GM18861 (cell line): Measurements from ENCODE around the gene FDPS.
A peak's percentile ranks its signal among the peaks of the same experiment; 100 is the strongest.
"Not testable (repeated sequence)": the region's sequence is repeated elsewhere in the genome, so short reads cannot be mapped to it uniquely, and the experiment has no call there.

ENCODE experiments used
- ATAC-seq: cut with Tn5 transposase; IDR thresholded peaks from one replicate; pipeline ENCODE4 v1.9.1; 2021; ENCODE audit not compliant: unreplicated experiment

The FDPS gene

GRCh38 chr1:155318082-155318481 lies 9.4 kb downstream of the FDPS start:
- ATAC-seq = no peak

GRCh38 chr1:155319536-155319935 lies 10.9 kb downstream of the FDPS start:
- no peak for ATAC-seq

DNA sequence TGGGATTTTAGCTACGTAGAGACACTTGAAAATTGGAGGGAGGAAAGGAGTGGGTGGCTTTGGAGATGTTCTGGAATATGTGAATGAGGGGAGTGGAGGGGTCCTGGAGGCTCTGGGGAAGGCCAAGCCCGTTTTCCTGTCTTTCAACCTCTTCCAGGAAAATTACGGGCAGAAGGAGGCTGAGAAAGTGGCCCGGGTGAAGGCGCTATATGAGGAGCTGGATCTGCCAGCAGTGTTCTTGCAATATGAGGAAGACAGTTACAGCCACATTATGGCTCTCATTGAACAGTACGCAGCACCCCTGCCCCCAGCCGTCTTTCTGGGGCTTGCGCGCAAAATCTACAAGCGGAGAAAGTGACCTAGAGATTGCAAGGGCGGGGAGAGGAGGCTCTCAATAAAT lies 11.6 kb downstream of the FDPS start:
- no peak for ATAC-seq

DNA sequence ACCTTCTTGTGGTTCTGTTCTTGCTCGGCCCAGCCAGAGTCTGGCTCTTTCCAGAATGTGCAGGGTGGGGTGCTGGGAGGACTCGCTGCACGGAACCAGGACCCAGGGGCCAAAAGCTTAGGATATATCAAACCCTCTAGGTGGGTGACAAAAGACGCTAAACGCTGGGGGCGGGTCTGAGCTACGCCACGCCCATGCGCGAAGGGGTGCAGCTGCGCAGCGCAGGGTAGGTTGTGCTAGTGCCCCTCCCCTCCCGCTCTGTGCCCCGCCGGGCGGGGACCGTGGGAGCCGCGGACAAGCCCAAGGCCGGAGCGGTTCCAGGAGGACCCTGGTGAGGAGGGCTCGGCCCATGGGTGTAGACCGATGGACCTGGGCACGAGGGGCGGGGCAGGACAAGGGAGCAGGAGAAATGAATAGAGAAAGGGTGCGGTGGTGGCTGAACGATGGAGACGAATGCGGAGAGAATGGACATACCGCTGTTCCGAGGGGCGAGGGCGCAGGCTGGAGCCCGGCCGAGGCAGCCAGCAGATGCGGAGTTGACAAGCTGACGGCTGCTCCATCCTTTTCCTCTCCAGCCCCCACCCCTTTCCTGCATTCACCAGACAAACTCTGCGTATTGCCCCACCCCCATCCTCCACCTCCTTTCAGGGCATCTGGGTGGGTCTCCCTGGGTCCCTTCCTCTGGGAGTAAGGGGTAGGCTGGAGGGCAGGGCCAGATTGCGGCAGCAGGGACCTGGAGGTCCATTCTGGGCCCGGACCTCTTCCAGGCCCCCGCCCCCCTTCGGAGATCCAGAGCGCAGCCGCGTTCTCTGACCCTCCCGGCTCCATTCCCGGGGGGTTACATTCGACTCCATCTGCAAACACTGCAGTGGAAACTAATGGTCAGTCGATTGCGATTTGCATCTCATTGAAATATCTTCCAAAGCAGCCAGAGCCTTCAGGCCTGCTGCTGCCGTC lies 12.3 kb downstream of the FDPS start, which contains the start of gene RUSC1:
RUSC1 (plus strand) TSS at position 234 of the 957 bp plus-strand sequence. CDS start 880 bp downstream, outside the sequence.
- no peak for ATAC-seq

DNA sequence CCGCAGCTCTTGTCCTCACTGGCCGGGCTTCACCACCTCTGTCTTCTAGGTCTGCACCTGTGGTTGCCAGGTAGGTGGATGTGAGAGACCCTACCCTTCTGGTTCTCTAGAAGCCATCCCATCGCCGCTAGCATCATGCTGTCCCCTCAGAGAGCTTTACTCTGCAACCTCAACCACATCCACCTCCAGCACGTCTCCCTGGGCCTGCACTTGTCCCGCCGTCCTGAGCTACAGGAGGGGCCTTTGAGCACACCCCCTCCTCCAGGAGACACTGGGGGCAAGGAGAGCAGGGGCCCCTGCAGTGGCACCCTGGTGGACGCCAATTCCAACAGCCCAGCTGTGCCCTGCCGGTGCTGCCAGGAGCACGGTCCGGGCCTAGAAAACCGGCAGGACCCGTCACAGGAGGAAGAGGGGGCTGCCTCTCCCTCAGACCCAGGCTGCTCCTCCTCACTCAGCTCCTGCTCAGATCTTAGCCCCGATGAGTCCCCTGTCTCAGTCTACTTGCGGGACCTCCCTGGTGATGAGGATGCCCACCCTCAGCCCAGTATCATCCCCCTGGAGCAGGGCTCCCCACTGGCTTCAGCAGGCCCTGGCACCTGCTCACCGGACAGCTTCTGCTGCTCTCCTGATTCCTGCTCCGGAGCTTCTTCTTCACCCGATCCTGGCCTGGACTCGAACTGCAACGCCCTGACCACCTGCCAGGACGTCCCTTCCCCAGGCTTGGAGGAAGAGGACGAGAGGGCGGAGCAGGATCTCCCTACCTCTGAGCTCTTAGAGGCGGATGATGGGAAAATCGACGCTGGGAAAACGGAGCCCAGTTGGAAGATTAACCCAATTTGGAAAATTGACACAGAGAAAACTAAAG lies 13.2 kb downstream of the FDPS start:
- no peak for ATAC-seq

GRCh38 chr1:155322571-155322952 lies 13.9 kb downstream of the FDPS start:
- ATAC-seq = no peak

DNA sequence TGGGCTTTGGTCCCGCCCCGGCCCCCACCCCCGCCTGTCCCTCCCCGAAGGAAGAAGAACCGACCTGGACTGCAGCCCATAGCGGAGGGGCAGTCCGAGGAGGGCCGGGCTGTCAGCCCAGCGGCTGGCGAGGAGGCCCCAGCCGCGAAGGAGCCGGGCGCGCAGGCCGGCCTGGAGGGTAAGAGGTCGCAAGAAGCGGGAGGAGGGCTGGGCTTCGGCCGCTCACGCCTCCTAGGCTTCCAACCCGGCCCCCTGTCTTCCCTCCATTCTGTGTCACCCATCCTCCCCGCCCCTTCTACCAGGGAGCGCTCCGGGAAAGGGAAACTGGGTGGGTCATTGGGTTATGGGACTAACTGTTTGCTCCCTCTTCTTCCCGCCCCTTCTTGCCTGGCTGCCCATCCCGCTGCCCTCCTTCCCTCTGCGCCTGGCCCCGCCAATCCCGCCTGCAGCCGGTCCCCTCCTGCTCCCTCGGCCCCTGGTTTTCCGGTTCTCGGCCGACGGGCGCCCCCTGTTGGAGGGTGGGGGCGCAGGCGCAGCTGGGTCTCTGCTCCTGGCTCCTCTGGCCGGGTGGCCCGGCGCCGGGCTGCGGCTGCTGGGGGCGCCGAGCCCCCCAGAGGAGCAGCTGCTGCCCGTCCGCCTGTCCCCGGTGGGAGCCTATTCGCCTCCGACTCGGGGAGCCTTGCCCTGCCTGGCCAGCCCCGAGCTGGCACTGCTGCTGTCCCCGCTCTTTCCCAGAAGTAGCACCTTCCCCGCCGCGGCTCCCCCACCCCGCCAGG lies 14.5 kb downstream of the FDPS start:
- no peak for ATAC-seq

DNA sequence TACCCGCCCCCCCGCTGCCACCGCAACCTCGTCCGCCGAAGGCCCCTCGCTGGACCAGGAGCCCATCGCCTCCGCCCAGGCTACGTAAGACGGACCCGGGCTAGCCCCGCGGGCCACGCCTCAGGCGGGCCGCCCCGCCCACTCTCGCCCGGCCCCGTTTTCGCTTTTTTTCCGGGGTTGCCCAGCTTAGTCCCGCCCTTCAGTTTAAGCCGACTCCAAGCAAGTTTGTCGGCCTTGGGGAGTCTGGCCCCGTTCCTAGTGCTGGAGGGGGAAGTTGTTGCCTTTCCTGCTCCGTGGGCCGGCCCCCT lies 15.0 kb downstream of the FDPS start:
- ATAC-seq = no peak

- peak; percentile 44 for ATAC-seq
Measured at GRCh38 chr1:155324037-155324716, 15.5 kb downstream of the FDPS start.

DNA sequence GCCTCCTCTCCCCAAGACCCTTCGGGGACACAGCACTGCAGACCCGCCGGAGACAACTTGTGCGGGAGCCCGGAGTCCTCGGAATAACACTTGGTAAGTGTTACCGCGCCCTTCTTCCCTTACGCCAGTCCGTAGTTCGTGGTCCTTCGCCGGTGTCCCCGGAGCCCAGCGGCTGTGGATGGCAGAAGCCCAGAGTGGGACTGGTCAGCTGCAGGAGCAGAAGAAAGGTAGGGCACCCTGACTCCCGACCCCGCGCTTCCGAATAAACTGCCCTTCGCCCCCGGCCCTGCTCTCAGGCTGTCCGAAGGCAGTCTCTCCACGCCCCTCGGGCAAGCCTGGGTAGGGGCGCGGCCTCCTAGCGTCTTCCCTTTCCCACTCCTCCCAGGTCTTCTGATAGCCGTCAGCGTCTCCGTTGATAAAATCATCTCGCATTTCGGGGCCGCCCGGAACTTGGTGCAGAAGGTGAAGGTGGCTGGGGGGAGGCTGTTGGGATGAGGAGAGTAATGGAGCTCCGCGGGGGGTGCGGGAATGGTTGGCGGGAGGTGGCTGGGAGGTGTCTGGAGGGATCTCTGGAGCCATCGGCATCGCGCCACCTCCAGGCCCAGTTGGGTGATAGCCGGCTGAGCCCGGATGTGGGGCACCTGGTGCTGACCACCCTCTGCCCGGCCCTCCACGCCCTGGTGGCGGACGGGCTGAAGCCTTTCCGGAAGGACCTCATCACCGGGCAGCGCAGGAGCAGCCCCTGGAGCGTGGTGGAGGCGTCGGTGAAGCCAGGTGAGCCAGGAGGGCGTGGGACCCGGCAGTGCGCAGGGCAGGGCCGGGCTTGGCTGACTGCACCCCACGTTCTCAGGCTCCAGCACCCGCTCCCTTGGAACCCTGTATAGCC lies 16.3 kb downstream of the FDPS start:
- ATAC-seq = no peak

GRCh38 chr1:155325603-155325893 lies 16.9 kb downstream of the FDPS start:
- ATAC-seq = no peak

DNA sequence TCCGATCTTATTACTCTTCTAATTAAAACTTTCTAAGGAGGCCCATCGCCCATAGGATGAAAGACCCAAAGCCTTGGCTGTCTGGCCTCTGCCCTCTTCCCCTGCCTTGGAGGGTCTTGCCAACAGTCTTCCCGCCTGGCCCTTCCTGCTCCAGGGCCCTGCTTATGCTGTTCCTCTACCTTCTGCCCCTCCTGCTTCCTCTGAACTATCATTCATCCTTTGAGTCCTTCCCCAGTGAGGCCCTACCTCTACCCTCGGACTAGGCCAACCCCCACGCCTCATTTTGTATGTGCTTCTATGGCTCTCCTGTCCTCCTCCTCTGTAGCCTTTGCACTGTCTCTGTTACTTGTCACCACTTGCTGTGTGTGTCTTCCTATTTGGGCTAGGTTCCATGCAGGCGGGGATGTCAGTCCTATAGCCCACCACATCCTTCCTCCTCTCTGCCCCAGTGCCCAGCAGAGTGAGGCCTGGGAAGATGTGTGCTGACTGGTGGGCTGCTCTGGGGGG lies 17.4 kb downstream of the FDPS start:
- no peak for ATAC-seq

DNA sequence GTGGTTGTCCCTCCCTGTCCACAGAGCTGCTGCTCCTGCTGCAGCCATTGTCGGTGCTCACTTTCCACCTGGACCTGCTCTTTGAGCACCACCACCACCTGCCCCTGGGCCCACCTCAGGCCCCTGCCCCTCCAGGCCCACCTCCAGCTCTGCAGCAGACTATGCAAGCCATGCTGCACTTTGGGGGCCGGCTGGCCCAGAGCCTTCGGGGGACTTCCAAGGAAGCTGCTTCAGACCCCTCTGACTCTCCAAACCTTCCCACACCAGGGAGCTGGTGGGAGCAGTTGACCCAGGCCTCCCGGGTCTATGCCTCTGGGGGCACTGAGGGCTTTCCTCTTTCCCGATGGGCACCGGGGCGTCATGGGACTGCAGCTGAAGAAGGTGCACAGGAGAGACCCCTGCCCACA lies 18.0 kb downstream of the FDPS start:
- no peak for ATAC-seq

DNA sequence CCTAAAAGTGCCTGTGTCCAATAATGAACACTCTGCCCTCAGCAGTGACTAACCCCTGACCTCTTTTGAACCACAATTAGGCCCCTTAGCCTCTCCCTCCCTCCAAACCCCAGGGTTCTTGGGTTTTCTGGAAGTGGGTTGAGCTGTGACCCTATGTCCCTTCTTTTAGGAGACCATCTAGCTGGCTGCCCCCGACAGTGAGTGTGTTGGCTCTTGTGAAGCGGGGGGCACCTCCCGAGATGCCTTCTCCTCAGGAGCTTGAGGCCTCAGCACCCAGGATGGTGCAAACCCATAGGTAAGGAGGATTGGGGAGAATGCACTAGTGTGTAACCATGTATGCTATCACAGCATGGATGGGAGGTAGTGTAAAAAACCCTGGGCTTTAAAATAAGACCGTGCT lies 19.3 kb downstream of the FDPS start:
- no peak for ATAC-seq

GRCh38 chr1:155328856-155329255 lies 20.2 kb downstream of the FDPS start:
- not testable (repeated sequence) for ATAC-seq

GRCh38 chr1:155329980-155330598 lies 21.4 kb downstream of the FDPS start:
- ATAC-seq = no peak

- no peak for ATAC-seq
Measured at GRCh38 chr1:155334962-155335361, 26.3 kb downstream of the FDPS start.

DNA sequence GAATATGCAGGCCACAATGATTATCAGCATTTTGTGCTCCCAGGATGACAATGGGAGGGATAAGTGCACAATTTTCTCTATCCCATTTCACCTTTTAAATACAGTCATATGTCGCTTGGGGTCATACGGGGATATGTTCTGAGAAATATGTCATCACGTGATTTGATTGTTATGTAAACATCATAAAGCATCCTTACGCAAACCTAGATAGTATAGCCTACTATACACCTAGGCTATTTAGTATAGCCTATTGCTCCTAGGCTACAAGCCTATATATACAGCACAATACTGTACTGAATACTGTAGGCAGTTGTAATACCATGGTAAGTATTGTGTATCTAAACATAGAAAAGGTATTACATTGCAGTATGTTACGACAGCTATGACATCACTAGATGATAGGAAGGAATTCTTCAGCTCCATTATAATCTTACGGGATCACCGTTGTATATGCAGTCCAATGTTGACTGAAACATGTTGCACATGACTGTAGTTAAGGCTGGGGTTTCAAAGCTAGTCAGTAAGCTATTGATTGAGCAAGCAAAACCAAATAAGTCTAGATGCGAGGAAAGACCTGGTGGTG lies 30.9 kb downstream of the FDPS start:
- ATAC-seq = no peak

- ATAC-seq = no peak
Measured at GRCh38 chr1:155342842-155343241, 34.2 kb downstream of the FDPS start.
